Measurements from ENCODE around the gene KCNK4.

GRCh38 chr11:64249563-64250414 is 41.3 kb upstream of the KCNK4 start:
- no peak for TF ChIP-seq CTCF (IDR thresholded peaks at IDR 0.05)
- TF ChIP-seq POLR2A (IDR thresholded peaks at IDR 0.05) = no peak
